AG08396 (cell line): Measurements from ENCODE around the gene PYDC1.
"Not testable (repeated sequence)": the region's sequence is repeated elsewhere in the genome, so short reads cannot be mapped to it uniquely, and the experiment has no call there.

Source experiments
- DNase-seq: peaks from one replicate; pipeline ENCODE4 v3.0.0; 2012; ENCODE audit warnings: low spot score, mixed read lengths

Gene PYDC1

GRCh38 chr16:31216422-31217135 lies at the start of gene PYDC1:
TSS of gene PYDC1 (minus strand) at chr16:31217135. CDS start at chr16:31217028, 107 bp downstream.
- DNase-seq: no peak

- no peak for DNase-seq
These were observed 48.7 kb upstream of the PYDC1 start for GRCh38 chr16:31265329-31266245.

- DNase-seq: no peak
These were observed 45.1 kb upstream of the PYDC1 start for GRCh38 chr16:31262084-31262483.

- DNase-seq: no peak
These were observed 43.4 kb upstream of the PYDC1 start for GRCh38 chr16:31260136-31260931.

- no peak for DNase-seq
These were observed 41.4 kb upstream of the PYDC1 start for GRCh38 chr16:31258366-31258765.

- DNase-seq: no peak
These were observed 39.5 kb upstream of the PYDC1 start for GRCh38 chr16:31256466-31256865.

- no peak for DNase-seq
These were observed 36.7 kb upstream of the PYDC1 start for GRCh38 chr16:31253642-31254045.

- DNase-seq: no peak
These were observed 34.5 kb upstream of the PYDC1 start for GRCh38 chr16:31251435-31251834.

GRCh38 chr16:31250782-31251384 lies 33.9 kb upstream of the PYDC1 start:
- no peak for DNase-seq

GRCh38 chr16:31248344-31248743 lies 31.4 kb upstream of the PYDC1 start:
- DNase-seq: no peak

- DNase-seq: no peak
These were observed 29.4 kb upstream of the PYDC1 start for GRCh38 chr16:31246296-31246695.

- DNase-seq: not testable (repeated sequence)
These were observed 28.7 kb upstream of the PYDC1 start for GRCh38 chr16:31245598-31245997.

GRCh38 chr16:31243734-31244670 lies 27.1 kb upstream of the PYDC1 start:
- no peak for DNase-seq

- DNase-seq: no peak
These were observed 25.3 kb upstream of the PYDC1 start for GRCh38 chr16:31242206-31242605.

- DNase-seq: no peak
These were observed 21.1 kb upstream of the PYDC1 start for GRCh38 chr16:31238041-31238440.

- no peak for DNase-seq
These were observed 12.6 kb upstream of the PYDC1 start for GRCh38 chr16:31229501-31229900.

- DNase-seq: no peak
These were observed 11.3 kb upstream of the PYDC1 start for GRCh38 chr16:31228206-31228605.

GRCh38 chr16:31225193-31225592 lies 8.3 kb upstream of the PYDC1 start:
- DNase-seq: no peak

- DNase-seq: peak; percentile 11
These were observed 7.4 kb upstream of the PYDC1 start for GRCh38 chr16:31224092-31224955.

GRCh38 chr16:31223044-31223443 lies 6.1 kb upstream of the PYDC1 start:
- peak; percentile 5 for DNase-seq
